Hippocampal formation (tissue), 2 donors: ENCODE measurements around the gene FBH1.
"Not testable (repeated sequence)": the region's sequence is repeated elsewhere in the genome, so short reads cannot be mapped to it uniquely, and the experiment has no call there.

Experiments
- DNase-seq, 2 donors: peaks; one replicate each; lab custom pipeline; 2025; lab: John Stamatoyannopoulos, UW

FBH1 gene

DNA sequence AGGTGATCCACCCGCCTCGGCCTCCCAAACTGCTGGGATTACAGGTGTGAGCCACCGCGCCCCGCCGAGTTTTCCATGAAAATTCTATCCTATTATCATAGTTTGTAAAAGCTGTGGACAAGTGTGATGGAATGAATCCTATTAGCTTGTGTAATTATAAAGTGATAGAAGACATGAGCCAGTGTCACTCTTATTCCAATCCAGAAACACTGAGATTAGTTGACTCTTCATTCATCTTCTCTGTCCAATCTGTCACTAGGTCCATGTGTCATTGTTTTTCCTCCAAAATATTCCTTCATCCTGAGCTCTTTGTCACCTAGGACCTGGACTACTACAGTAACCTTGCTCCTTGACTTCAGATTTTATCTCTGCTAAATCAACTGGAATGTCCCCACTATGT lies 13.5 kb downstream of the FBH1 start:
- no peak for DNase-seq

GRCh38 chr10:5904227-5904626 lies 14.2 kb downstream of the FBH1 start:
- no peak for DNase-seq

GRCh38 chr10:5905854-5906507 lies 15.9 kb downstream of the FBH1 start:
- no peak for DNase-seq

DNA sequence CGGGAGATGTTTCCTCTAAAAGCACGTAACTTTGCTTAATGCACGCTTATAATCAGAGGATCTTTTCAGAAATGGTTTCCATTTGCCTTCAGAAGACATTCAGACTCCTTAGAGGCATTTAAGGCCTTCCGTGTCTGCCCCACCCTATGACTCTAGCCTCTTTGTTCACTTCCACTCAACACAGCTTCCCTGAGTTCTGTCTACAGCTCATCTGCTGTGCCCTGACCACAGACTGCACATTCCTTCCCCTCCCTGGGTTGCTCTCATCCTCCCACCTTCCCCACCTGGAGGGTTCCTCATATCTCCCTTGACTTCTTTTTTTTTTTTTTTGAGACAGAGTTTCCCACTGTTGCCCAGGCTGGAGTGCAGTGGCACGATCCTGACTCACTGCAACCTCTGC lies 16.6 kb downstream of the FBH1 start:
- DNase-seq, result no peak

DNA sequence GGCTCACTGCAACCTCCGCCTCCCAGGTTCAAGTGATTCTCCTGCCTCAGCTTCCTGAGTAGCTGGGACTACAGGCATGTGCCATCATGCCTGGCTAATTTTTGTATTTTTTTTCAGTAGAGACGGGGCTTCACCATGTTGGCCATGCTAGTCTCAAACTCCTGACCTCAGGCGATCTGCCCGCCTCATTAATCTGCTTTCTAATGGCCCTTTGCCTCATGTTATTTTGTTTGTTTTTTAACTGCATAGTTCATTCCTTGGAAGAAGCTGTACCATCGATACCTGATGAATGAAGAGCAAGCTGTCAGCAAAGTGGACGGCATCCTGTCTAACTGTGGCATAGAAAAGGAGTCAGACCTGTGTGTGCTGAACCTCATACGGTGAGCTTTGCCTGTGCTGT lies 18.6 kb downstream of the FBH1 start:
- DNase-seq, result not testable (repeated sequence)

- DNase-seq, result no peak
Observed at GRCh38 chr10:5910323-5911100, 20.5 kb downstream of the FBH1 start.

DNA sequence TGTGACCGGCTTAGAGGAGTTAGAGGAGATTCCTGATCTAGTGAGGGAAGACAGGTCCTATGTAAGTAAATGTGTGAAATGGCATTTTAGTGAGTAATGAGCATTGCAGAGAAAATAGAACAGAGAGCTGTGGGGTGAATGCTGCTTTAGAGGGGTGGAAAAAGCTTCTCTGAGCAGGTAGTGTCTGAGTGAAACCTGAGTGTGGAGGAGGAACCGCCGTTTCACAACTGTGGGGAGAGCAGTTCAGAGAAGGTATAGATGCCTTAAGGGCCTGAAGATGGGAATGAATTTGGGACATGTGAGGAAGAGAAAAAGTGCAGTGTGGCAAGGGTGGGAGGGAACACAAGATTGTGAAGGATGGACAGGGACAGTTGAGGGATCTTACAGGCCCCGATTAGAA lies 21.6 kb downstream of the FBH1 start:
- no peak for DNase-seq

DNA sequence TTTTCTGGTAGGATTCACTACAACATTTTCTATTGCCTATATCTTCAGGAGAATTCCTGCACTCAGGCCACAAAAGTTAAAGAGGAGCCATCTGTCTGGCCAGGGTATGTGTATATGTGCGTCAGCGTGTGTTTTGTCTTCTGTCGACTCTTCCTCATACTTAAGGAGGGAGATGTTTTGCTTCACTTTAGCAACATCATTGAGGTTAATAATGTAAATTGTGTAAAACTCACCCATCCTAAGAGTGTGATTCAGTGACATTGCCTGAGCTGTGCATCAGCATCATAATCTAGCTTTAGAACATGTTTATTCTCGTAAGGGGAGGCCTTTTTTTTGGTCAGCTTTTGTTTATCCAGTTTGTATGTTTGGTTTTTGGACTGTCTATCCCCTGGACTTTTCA lies 23.7 kb downstream of the FBH1 start:
- DNase-seq, result no peak

- no peak for DNase-seq
Observed at GRCh38 chr10:5915451-5915850, 25.4 kb downstream of the FBH1 start.

DNA sequence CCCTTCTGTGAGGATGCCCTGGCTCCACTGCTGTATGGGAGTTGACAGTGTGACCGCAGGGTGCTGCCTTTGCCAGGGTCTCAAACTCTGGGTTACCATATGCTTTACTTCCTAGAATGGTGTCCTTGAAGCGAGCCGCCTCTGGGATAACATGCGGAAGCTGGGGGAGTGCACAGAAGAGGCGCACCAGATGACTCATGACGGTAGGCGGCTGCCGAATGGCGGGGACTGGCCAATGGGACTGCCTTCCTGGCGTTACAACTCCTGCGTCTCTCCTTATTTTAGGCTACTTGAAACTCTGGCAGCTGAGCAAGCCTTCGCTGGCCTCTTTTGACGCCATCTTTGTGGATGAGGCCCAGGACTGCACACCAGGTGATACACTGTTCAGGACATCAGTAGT lies 27.3 kb downstream of the FBH1 start:
- no peak for DNase-seq

DNA sequence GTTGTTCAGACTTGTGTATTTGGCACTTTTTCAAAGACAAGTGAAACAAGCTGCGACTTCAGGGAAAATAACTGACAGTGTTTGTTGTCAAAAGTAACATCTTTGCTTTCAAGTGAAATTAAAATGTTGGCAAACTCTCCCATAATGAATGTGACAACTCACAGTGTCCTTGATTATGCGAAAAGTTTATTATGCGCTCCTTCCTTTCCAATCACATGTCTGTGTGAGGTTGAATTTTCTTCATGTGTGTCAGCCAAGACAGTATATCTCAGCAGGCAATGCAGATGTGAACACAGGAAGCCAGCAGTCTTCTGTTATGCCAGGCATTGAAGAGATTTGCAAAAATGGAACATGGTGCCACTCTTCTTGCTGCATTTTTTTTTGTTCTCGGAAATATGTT lies 28.7 kb downstream of the FBH1 start:
- DNase-seq, result no peak

GRCh38 chr10:5919568-5919967 lies 29.5 kb downstream of the FBH1 start:
- DNase-seq, result no peak

- DNase-seq, result no peak
Observed at GRCh38 chr10:5921746-5922145, 31.7 kb downstream of the FBH1 start.

DNA sequence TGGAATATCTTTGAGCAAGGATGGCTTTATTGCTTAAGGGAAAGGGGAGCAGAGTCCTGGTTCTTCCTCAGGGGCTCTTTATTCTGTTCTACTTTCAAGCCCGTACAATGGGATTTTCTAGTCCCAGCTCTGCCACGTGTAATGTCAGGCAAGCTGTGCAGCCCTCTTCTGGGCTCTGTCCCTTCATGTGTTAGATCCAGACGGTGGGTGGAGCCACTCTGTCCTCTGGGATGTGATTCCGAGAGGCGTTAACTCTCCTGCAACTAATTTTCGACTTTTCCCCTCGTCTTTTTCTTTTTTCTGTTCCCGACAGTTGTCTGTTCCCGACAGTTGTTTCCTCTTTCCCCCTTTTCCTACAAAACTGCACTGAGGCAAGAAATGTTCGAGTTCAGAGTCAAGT lies 34.8 kb downstream of the FBH1 start:
- no peak for DNase-seq

GRCh38 chr10:5927306-5927705 lies 37.3 kb downstream of the FBH1 start:
- no peak for DNase-seq

DNA sequence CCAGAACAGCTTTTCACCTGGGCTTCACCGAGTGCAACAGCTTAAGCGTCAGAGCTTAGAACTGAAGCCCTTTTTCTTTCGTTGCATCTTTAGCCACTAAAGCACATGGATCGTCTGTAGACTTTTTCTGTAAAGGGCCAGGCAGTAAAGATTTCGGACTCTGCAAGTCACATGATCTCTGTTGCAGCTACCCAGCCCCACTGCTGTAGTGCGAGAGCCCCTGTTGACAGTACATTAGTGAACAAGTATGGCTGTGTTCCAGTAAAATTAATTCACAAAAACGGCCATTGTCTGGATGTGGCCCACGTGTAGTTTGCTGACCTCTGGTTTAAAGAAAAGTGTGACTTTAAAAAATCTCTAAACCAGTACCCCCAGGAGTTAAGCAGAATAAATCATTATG lies 39.4 kb downstream of the FBH1 start:
- DNase-seq, result no peak

- DNase-seq, result no peak
Observed at GRCh38 chr10:5930272-5930671, 40.2 kb downstream of the FBH1 start.

DNA sequence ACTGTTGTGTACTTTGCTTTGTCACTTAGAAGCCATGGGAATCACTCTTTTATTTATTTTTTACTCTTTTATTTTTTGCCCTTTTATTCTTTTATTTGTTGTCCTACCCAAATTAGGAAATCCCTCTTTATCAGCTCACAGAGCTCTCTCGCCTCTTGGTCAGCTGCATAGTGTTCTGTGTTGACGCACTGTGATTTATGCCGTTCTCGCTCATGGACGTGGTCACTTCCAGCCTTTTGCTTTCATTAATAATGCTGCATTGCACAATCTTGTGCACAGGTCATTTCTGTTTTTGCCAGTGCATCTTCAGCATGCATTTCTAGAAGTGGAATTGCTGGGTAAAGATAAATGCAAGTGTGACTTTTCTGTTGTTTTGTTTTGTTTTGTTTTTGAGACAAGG lies 42.3 kb downstream of the FBH1 start:
- no peak for DNase-seq

- DNase-seq, result no peak
Observed at GRCh38 chr10:5933909-5934546, 44.0 kb downstream of the FBH1 start.

DNA sequence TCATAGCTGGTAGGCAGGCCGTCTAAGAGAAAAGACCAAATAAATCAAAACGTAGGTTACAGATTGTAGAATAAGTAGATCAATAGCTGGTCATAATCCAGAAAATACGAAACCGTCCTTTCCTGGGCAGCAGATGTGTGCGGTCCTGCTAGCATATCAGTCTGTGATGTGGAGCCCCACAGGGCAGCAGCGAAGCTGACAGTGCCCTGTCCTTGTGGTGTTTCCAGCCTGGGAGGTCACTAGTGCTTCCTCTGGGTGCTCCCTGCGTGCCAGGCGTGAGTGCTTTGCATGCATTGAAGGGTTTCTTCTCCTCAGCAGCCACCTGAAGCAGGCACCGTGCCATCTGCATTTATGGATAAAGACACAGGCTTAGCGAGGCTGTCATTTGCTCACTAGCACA lies 45.6 kb downstream of the FBH1 start:
- DNase-seq, result no peak

- no peak for DNase-seq
Observed at GRCh38 chr10:5937016-5937415, 47.0 kb downstream of the FBH1 start.

GRCh38 chr10:5938291-5938690 lies 48.2 kb downstream of the FBH1 start:
- no peak for DNase-seq

GRCh38 chr10:5940807-5941218 lies 50.8 kb downstream of the FBH1 start:
- no peak for DNase-seq
